HG03558 (cell line): ENCODE data around the gene OR2A5.
"Not testable (repeated sequence)": the region's sequence is repeated elsewhere in the genome, so short reads cannot be mapped to it uniquely, and the experiment has no call there.

Source experiments
- ATAC-seq: cut with Tn5 transposase; IDR thresholded peaks from one replicate; pipeline ENCODE4 v1.9.1; 2021; ENCODE audit warnings: moderate number of reproducible peaks; ENCODE audit not compliant: unreplicated experiment; ENCODE audit errors: extremely low read depth

OR2A5 gene

GRCh38 chr7:144032985-144033709 is 15.6 kb upstream of the OR2A5 start:
- ATAC-seq: no peak

GRCh38 chr7:144035385-144035784 is 13.4 kb upstream of the OR2A5 start:
- ATAC-seq: no peak

DNA sequence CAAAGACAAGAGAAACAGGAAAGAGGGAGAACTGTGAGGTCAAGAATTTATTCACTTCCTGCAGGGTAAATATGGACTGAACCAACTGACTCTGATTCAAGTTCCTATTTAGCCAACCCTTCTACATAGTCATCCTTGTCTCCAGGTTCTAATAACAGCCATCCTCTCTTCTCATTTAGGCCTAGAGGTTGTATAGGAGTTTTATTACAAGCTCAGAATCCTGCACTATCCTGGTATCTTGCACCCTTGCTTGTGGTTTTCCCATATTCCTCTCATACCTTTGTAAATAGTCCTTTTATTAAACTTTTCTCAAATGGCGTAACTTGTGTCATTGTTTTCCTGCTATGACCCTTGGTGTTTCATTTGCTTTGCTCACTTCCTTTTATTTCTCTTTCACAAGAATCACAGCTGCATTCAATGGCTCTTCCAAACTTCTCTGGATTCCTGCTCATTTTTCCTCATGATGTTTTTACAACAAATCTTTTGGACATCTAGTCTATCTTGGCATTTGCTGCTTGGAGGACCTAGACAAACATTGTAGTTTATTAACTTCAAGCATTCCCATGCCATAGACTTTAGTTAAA is 12.4 kb upstream of the OR2A5 start:
- ATAC-seq: no peak

GRCh38 chr7:144037414-144038035 is 11.2 kb upstream of the OR2A5 start:
- no peak for ATAC-seq

- no peak for ATAC-seq
Observed at GRCh38 chr7:144038887-144039286, 9.9 kb upstream of the OR2A5 start.

GRCh38 chr7:144049491-144049890 is 743 bp downstream of the OR2A5 start:
- ATAC-seq: no peak

GRCh38 chr7:144050093-144050492 is 1.3 kb downstream of the OR2A5 start:
- no peak for ATAC-seq

DNA sequence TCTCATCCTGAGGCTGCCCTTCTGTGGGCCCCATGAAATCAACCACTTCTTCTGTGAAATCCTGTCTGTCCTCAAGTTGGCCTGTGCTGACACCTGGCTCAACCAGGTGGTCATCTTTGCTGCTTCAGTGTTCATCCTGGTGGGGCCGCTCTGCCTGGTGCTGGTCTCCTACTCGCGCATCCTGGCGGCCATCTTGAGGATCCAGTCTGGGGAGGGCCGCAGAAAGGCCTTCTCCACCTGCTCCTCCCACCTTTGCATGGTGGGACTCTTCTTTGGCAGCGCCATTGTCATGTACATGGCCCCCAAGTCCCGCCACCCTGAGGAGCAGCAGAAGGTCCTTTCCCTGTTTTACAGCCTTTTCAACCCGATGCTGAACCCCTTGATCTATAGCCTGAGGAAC is 2.1 kb downstream of the OR2A5 start:
- ATAC-seq: not testable (repeated sequence)

GRCh38 chr7:144057954-144058353 is 9.2 kb downstream of the OR2A5 start:
- ATAC-seq: no peak

DNA sequence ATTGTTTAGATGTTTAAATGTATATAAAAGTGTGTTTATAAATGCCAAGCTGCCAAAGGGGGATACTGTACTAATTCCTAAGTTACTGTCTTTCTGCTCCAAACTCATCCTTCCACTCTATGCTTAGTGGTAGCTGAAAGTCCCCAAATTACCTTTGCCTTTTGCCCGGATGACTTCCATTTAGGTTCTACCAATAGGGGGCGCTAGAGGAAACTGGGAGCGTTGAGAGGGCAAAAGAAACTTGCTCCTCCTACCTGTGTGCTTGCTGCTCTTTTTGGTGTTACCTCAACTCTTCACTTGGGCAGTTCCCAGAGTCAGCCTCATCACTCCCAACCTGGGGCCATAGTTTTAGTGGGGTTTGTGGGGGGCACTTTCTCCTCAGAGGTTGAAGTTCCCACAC is 15.0 kb downstream of the OR2A5 start:
- ATAC-seq: no peak

- no peak for ATAC-seq
Observed at GRCh38 chr7:144069511-144069910, 20.8 kb downstream of the OR2A5 start, which contains the start of gene OR2A25. Gene OR2A25 (plus strand): TSS chr7:144069811. CDS start chr7:144074220, 4,409 bp downstream.

GRCh38 chr7:144069953-144070352 is 21.2 kb downstream of the OR2A5 start:
- no peak for ATAC-seq

DNA sequence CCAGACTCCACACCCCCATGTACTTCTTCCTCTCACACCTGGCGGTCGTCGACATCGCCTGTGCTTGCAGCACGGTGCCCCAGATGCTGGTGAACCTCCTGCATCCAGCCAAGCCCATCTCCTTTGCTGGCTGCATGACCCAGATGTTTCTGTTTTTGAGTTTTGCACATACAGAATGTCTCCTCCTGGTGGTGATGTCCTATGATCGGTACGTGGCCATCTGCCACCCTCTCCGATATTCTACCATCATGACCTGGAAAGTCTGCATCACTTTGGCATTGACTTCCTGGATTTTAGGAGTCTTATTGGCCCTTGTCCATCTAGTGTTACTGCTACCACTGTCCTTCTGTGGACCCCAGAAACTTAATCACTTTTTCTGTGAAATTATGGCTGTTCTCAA is 25.6 kb downstream of the OR2A5 start:
- ATAC-seq: no peak

DNA sequence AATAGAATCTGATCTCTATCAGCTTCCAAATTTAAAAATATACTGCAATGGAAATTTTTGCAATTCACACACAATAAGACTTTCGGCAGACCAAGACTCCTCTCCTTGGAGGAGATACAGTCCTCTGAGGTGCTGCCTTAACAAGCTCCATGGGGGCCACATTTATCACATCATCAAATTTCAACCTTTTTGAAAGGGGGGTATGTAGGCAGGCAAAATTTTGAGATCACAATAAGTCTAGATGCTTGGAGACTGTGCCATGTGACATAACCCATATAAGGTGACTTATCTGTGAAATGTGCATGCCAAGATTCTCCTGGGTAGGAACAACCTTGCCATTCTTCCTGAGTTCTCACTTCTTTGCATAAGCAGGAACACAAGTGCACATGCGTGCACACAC is 37.2 kb downstream of the OR2A5 start, which contains the start of gene OR2A12:
Gene OR2A12 (plus strand): TSS at position 301 of the 400 bp plus-strand sequence. CDS start 8,830 bp downstream, outside the sequence.
- no peak for ATAC-seq

DNA sequence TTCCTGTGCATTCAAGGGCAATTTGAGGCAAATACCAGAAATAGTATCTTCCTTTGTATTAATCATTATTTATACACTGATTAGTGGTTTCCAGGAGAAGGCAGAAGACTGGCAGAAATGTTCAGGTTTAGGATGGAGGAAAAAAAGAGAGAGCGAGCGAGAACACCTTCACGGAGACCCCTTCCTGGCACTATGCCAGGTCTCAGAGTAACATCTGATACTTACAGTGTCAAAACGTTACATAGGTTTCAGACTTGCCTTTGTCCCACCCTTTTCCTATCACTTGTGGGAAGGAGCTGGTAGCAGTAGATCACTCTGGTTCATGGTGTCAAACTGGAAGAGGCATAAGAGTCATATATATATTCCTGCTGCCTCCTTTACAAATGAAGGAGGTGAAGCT is 38.0 kb downstream of the OR2A5 start:
- no peak for ATAC-seq

GRCh38 chr7:144087230-144087629 is 38.5 kb downstream of the OR2A5 start:
- ATAC-seq: no peak

- ATAC-seq: no peak
Observed at GRCh38 chr7:144090667-144091066, 41.9 kb downstream of the OR2A5 start.

GRCh38 chr7:144098776-144099175 is 50.0 kb downstream of the OR2A5 start:
- ATAC-seq: no peak

GRCh38 chr7:144100607-144101006 is 51.9 kb downstream of the OR2A5 start:
- ATAC-seq: no peak

GRCh38 chr7:144102041-144102440 is 53.3 kb downstream of the OR2A5 start:
- no peak for ATAC-seq

DNA sequence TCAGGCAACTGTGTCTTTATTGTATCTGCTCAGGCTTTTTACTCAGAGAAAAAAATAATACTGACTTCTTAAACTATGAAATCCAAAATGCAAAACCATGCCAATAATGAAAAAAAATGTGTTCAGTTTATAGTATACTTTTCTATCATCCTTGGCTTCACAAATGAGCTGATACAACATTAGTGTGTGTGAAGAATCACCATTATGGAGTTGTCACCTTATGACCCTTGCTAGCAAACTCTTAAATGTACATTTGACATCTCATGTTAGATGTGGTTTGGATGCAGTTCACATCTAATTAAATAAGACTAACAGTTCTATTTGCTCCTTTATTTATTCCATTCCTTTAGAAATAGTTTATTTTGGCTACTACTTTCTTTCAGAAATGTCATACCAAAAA is 56.5 kb downstream of the OR2A5 start:
- ATAC-seq: no peak
